Skeletal muscle satellite cell (primary cell): ENCODE measurements around the gene SPATA1.

Experiments
- H3K27me3 ChIP-seq: 2 replicates; pipeline ENCODE4 v1.7.0; 2013; ENCODE audit warnings: low read length; ENCODE audit not compliant: control insufficient read depth, insufficient read depth
- H3K36me3 ChIP-seq: 2 replicates; pipeline ENCODE4 v1.7.0; 2013; ENCODE audit warnings: mild to moderate bottlenecking, control low read depth, low read length; ENCODE audit not compliant: insufficient read depth
- H3K4me1 ChIP-seq: 2 replicates; pipeline ENCODE4 v1.7.0; 2013; ENCODE audit warnings: low read length; ENCODE audit not compliant: control insufficient read depth, insufficient read depth
- H3K4me2 ChIP-seq: 2 replicates; pipeline ENCODE4 v1.7.0; 2013; ENCODE audit warnings: mild to moderate bottlenecking, low read length
- H3K4me3 ChIP-seq: 2 replicates; pipeline ENCODE4 v1.7.0; 2013; ENCODE audit warnings: low read length
- H3K9ac ChIP-seq: 2 replicates; pipeline ENCODE4 v1.7.0; 2013; ENCODE audit warnings: mild to moderate bottlenecking, low read depth, low read length, moderate library complexity
- H3K9me3 ChIP-seq: replicated peaks from 2 replicates; pipeline ENCODE4 v1.7.0; 2013; ENCODE audit warnings: mild to moderate bottlenecking, control low read depth, low read length

Gene SPATA1

GRCh38 chr1:84510668-84511067, 4.5 kb downstream of the SPATA1 start:
- Histone ChIP-seq H3K9me3 (no peaks in the 10 kb centered on the region), H3K4me1 (peaks cover 4% of the 10 kb centered on the region), H3K36me3 (no peaks in the 10 kb centered on the region), H3K4me3 (no peak overlapping the region), H3K9ac (no peak overlapping the region), H3K4me2 (no peak overlapping the region), H3K27me3 (no peaks in the 10 kb centered on the region)

DNA sequence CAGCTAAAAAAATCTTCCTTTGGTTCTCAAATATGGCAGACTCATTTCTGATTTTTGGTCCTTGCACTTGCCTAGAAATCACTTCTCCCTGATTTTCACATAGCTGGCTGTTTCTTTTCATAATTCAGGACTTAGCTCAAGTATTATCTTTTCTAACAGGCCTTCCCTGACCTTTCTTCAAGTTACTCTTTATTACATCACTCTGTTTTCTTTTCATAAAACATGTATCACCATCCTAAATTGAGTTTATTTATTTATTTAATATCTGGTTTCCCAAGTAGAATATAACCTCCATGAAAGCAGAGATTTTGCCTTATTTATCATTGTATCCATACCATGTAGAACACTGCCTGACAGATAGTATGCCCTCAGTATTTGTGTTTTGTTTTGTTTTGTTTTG, 18.4 kb downstream of the SPATA1 start:
- H3K4me2 ChIP-seq: no peak overlapping the region
- H3K4me3 ChIP-seq: no peak overlapping the region
- no peaks in the 10 kb centered on the region for H3K27me3 ChIP-seq
- no peaks in the 10 kb centered on the region for H3K36me3 ChIP-seq
- H3K9ac ChIP-seq: no peak overlapping the region
- no peaks in the 10 kb centered on the region for H3K9me3 ChIP-seq
- H3K4me1 ChIP-seq: no peaks in the 10 kb centered on the region

DNA sequence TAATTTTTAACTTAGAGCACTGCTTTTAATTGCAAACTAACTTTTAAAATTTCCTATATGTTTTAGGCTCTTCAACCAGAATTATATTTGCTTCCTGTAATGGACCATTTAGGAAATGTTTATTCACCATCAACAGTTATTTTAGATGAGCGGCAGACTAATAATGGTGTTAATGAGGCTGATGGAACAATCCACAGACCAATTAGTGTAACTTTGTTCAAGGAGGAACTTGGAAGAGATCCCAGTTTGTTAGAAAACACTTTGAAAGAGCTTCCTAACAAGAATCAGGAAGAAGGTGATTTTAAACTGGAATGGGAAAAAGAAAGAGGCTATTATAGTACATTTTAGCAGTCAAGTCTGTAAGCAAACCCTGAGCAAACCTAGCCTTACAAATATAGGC, 19.6 kb downstream of the SPATA1 start:
- H3K4me2 ChIP-seq: no peak overlapping the region
- no peak overlapping the region for H3K4me3 ChIP-seq
- no peaks in the 10 kb centered on the region for H3K36me3 ChIP-seq
- no peaks in the 10 kb centered on the region for H3K27me3 ChIP-seq
- no peak overlapping the region for H3K9ac ChIP-seq
- no peaks in the 10 kb centered on the region for H3K9me3 ChIP-seq
- no peaks in the 10 kb centered on the region for H3K4me1 ChIP-seq

GRCh38 chr1:84538599-84538998, 32.4 kb downstream of the SPATA1 start:
- H3K9ac ChIP-seq: no peak overlapping the region
- H3K27me3 ChIP-seq: no peaks in the 10 kb centered on the region
- H3K4me1 ChIP-seq: peaks cover 14% of the 10 kb centered on the region
- no peak overlapping the region for H3K4me2 ChIP-seq
- no peak overlapping the region for H3K4me3 ChIP-seq
- peaks cover 2% of the 10 kb centered on the region for H3K36me3 ChIP-seq
- H3K9me3 ChIP-seq: no peaks in the 10 kb centered on the region

DNA sequence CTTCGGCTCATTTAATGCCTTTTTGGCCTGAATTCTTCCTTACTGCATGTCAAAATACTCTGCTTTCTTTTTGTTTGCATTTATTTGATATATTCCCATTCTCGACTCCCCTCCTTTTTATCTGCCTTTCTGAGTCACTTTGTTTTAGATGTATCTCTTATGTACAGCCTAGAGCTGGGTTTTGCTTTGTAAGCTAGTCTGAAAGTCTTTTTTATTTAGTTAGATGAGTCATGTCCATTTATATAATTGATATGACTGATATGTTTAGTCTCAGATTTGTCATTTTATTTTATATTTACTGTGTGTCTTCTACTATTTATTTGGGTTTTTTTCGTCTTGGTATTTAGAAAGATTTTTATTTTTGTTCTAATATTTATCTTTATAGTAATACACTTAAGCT, 33.8 kb downstream of the SPATA1 start:
- no peaks in the 10 kb centered on the region for H3K9me3 ChIP-seq
- peaks cover 14% of the 10 kb centered on the region for H3K4me1 ChIP-seq
- no peak overlapping the region for H3K4me2 ChIP-seq
- no peaks in the 10 kb centered on the region for H3K27me3 ChIP-seq
- H3K36me3 ChIP-seq: peaks cover 2% of the 10 kb centered on the region
- H3K4me3 ChIP-seq: no peak overlapping the region
- H3K9ac ChIP-seq: no peak overlapping the region

GRCh38 chr1:84540759-84541158, 34.6 kb downstream of the SPATA1 start:
- no peak overlapping the region for H3K4me2 ChIP-seq
- H3K4me3 ChIP-seq: no peak overlapping the region
- no peaks in the 10 kb centered on the region for H3K9me3 ChIP-seq
- no peak overlapping the region for H3K9ac ChIP-seq
- H3K4me1 ChIP-seq: peaks cover 14% of the 10 kb centered on the region
- peaks cover 2% of the 10 kb centered on the region for H3K36me3 ChIP-seq
- H3K27me3 ChIP-seq: no peaks in the 10 kb centered on the region

GRCh38 chr1:84541679-84542078, 35.5 kb downstream of the SPATA1 start:
- peaks cover 2% of the 10 kb centered on the region for H3K36me3 ChIP-seq
- no peak overlapping the region for H3K9ac ChIP-seq
- no peaks in the 10 kb centered on the region for H3K9me3 ChIP-seq
- no peak overlapping the region for H3K4me3 ChIP-seq
- peaks cover 14% of the 10 kb centered on the region for H3K4me1 ChIP-seq
- H3K4me2 ChIP-seq: no peak overlapping the region
- no peaks in the 10 kb centered on the region for H3K27me3 ChIP-seq

GRCh38 chr1:84550826-84551225, 44.6 kb downstream of the SPATA1 start:
- Histone ChIP-seq H3K27me3 (no peaks in the 10 kb centered on the region), H3K4me1 (no peaks in the 10 kb centered on the region), H3K4me3 (no peak overlapping the region), H3K4me2 (no peak overlapping the region), H3K9me3 (no peaks in the 10 kb centered on the region), H3K36me3 (peaks cover 3% of the 10 kb centered on the region), H3K9ac (no peak overlapping the region)

DNA sequence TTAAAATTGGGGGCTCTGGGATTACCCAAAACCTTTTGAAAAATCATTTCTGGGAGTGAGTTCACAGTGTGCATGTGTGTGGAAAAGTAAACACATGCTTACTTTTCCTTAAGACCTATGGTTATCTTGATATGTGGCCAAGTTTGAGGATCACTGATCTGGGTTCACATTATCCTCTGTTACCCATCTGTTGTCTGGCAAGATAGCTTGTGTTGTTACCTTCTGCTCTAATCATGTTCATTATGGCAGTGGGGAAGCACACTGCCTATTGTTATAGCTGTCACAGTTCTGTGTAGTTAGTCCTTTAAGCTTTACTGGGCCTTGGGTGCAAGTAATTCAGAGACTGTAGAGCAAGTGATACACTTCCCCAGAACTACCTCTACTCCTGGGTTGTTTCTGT, 63.0 kb downstream of the SPATA1 start:
- Histone ChIP-seq H3K9me3 (no peaks in the 10 kb centered on the region), H3K9ac (no peak overlapping the region), H3K4me2 (no peak overlapping the region), H3K4me3 (no peak overlapping the region), H3K36me3 (peaks cover 8% of the 10 kb centered on the region), H3K27me3 (no peaks in the 10 kb centered on the region), H3K4me1 (peaks cover 26% of the 10 kb centered on the region)

- H3K4me3 ChIP-seq: no peak overlapping the region
- H3K9me3 ChIP-seq: no peaks in the 10 kb centered on the region
These were observed 64.4 kb downstream of the SPATA1 start for GRCh38 chr1:84570436-84571149.

GRCh38 chr1:84571150-84571535, 65.0 kb downstream of the SPATA1 start:
- Histone ChIP-seq H3K9ac (no peak overlapping the region), H3K4me2 (no peak overlapping the region), H3K27me3 (no peaks in the 10 kb centered on the region), H3K4me1 (peaks cover 32% of the 10 kb centered on the region), H3K4me3 (no peak overlapping the region), H3K9me3 (no peaks in the 10 kb centered on the region), H3K36me3 (peaks cover 3% of the 10 kb centered on the region)

More at GRCh38 chr1:84570436-84571149, 64.4 kb downstream of the SPATA1 start:
- Histone ChIP-seq H3K27me3 (no peaks in the 10 kb centered on the region), H3K9ac (no peak overlapping the region), H3K36me3 (peaks cover 3% of the 10 kb centered on the region), H3K4me2 (no peak overlapping the region), H3K4me1 (peaks cover 32% of the 10 kb centered on the region)

DNA sequence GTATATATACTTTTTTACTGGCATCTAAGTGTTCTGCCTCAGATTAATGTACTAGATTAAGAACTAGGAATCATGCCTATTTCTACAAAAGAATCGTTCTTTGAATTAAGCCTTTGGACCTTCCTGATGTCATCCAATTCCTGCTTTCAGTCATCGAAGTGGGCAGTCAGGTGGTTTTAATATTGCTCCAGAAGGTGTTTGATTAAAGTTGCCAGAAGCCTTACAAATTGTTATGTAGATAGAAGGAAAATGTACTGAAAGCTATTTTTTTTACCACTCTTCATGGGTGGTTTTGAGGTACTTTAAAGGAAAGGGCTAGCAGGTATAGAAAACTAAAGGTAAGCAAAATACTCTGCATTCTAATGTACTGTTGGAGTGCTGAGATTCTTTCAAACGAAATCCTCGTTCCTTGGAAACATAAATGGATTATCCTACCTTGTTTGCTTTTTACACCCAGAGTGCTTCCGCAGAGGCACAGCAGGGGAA, 67.3 kb downstream of the SPATA1 start:
- H3K9ac ChIP-seq: peak overlapping the region; percentile 99
- H3K27me3 ChIP-seq: no peaks in the 10 kb centered on the region
- peak overlapping the region; percentile 96 for H3K4me2 ChIP-seq
- peaks cover 3% of the 10 kb centered on the region for H3K36me3 ChIP-seq
- H3K4me1 ChIP-seq: peaks cover 32% of the 10 kb centered on the region
- no peaks in the 10 kb centered on the region for H3K9me3 ChIP-seq
- H3K4me3 ChIP-seq: peak overlapping the region; percentile 87
